ENCODE results near the gene UNK. TPM values are rescaled to one million over a fixed set of nuclear protein-coding genes. Genes with fewer than 3 reads are reported as not detected.

The UNK gene
- total RNA-seq, 1 experiment from 2014 or later, result 32.1 TPM

- Histone ChIP-seq H3K9me3 (ENCODE audit: control insufficient read depth, insufficient read depth, low read depth, low read length) (no peaks in the 10 kb centered on the region), H3K27ac (ENCODE audit: low read length) (no peak overlapping the region), H3K4me1 (ENCODE audit: control insufficient read depth, insufficient read depth, low read length) (no peaks in the 10 kb centered on the region; the same call in 1 of the 2 replicates), H3K36me3 (ENCODE audit: control insufficient read depth, insufficient read depth, low read length) (no peaks in the 10 kb centered on the region; the same call in 1 of the 2 replicates), H3K27me3 (ENCODE audit: control insufficient read depth, insufficient read depth, low read length) (no peaks in the 10 kb centered on the region), H3K4me3 (ENCODE audit: low read depth in 2 of 2, low read length in 2 of 2) (no peak overlapping the region)
- in situ Hi-C loops (cut with HindIII; ENCODE audit: low pct_unique_long_range_greater_than_20kb, low sequenced_read_pairs), result no loop called here
- intact Hi-C loops (cut with micrococcal nuclease; ENCODE audit: unreplicated experiment), result no loop called here
- CTCF ChIA-PET, result interaction anchor here (1.5 kb wide), 1 partner anchor 32 kb away, joined by 4 read pairs; no protein-coding TSS in a partner anchor
- no TSS peak for BruUV-seq (replicated peaks)
- POLR2A ChIA-PET, result no interaction called here
- ATAC-seq (no peak), DNase-seq (ENCODE audit: low read depth, low spot score) (no peak)
- TF ChIP-seq TCF7L2 (IDR thresholded peaks at IDR 0.05; ENCODE audit: low read depth, low read length), result no peak
- no peak for TF ChIP-seq CTCF (IDR thresholded peaks at IDR 0.05)
- TF ChIP-seq, protein P1, sequence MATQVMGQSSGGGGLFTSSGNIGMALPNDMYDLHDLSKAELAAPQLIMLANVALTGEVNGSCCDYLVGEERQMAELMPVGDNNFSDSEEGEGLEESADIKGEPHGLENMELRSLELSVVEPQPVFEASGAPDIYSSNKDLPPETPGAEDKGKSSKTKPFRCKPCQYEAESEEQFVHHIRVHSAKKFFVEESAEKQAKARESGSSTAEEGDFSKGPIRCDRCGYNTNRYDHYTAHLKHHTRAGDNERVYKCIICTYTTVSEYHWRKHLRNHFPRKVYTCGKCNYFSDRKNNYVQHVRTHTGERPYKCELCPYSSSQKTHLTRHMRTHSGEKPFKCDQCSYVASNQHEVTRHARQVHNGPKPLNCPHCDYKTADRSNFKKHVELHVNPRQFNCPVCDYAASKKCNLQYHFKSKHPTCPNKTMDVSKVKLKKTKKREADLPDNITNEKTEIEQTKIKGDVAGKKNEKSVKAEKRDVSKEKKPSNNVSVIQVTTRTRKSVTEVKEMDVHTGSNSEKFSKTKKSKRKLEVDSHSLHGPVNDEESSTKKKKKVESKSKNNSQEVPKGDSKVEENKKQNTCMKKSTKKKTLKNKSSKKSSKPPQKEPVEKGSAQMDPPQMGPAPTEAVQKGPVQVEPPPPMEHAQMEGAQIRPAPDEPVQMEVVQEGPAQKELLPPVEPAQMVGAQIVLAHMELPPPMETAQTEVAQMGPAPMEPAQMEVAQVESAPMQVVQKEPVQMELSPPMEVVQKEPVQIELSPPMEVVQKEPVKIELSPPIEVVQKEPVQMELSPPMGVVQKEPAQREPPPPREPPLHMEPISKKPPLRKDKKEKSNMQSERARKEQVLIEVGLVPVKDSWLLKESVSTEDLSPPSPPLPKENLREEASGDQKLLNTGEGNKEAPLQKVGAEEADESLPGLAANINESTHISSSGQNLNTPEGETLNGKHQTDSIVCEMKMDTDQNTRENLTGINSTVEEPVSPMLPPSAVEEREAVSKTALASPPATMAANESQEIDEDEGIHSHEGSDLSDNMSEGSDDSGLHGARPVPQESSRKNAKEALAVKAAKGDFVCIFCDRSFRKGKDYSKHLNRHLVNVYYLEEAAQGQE (IDR thresholded peaks at IDR 0.05; ENCODE audit: insufficient read depth in 1 of 2, low read depth in 2 of 2, low read length in 1 of 2), result no peak
- TF ChIP-seq POLR2AphosphoS5 (IDR thresholded peaks at IDR 0.05; ENCODE audit: low read depth, low read length), result no peak
- TF ChIP-seq SIN3A (IDR thresholded peaks at IDR 0.05; ENCODE audit: borderline replicate concordance, insufficient read depth, low read depth, low read length), result no peak
Measured at GRCh38 chr17:75828076-75828400, 43.4 kb downstream of the UNK start.

DNA sequence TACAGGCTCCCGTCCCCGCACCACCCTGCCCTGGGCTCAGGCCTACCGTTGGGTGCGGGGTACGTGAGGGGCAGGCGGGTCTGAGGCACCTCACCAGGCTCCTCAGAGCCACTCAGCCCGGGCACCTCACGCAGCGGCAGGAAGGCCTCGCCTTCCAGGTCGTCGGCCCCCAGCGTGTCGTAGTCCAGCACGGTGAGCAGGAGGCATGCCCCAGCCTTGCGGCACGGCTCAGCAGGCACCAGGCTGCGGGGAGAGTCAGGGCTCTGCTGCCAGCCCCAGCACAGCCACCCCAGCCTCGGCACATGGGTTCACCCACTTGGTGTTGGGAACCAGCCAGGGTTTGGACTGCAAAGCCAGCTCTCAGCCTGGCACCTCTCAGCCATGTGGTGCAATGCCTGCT is 44.1 kb downstream of the UNK start:
- ATAC-seq (no peak), DNase-seq (ENCODE audit: low read depth, low spot score) (no peak)
- ChIA-PET CTCF (interaction anchor here (0.9 kb wide), 1 partner anchor 21 kb away, joined by 3 read pairs; no protein-coding TSS in a partner anchor), POLR2A (no interaction called here)
- no TSS peak for BruUV-seq (replicated peaks)
- Histone ChIP-seq H3K4me3 (ENCODE audit: low read depth in 2 of 2, low read length in 2 of 2) (no peak overlapping the region), H3K4me1 (ENCODE audit: control insufficient read depth, insufficient read depth, low read length) (no peaks in the 10 kb centered on the region; the same call in 1 of the 2 replicates), H3K27ac (ENCODE audit: low read length) (no peak overlapping the region), H3K9me3 (ENCODE audit: control insufficient read depth, insufficient read depth, low read depth, low read length) (no peaks in the 10 kb centered on the region), H3K36me3 (ENCODE audit: control insufficient read depth, insufficient read depth, low read length) (no peaks in the 10 kb centered on the region; the same call in 1 of the 2 replicates), H3K27me3 (ENCODE audit: control insufficient read depth, insufficient read depth, low read length) (no peaks in the 10 kb centered on the region)
- intact Hi-C loops (cut with micrococcal nuclease; ENCODE audit: unreplicated experiment) (no loop called here), in situ Hi-C loops (cut with HindIII; ENCODE audit: low pct_unique_long_range_greater_than_20kb, low sequenced_read_pairs) (no loop called here)
- TF ChIP-seq POLR2AphosphoS5 (IDR thresholded peaks at IDR 0.05; ENCODE audit: low read depth, low read length), result no peak
- no peak for TF ChIP-seq CTCF (IDR thresholded peaks at IDR 0.05)
- no peak for TF ChIP-seq SIN3A (IDR thresholded peaks at IDR 0.05; ENCODE audit: borderline replicate concordance, insufficient read depth, low read depth, low read length)
- TF ChIP-seq, protein P1 (IDR thresholded peaks at IDR 0.05; ENCODE audit: insufficient read depth in 1 of 2, low read depth in 2 of 2, low read length in 1 of 2), result no peak
- TF ChIP-seq TCF7L2 (IDR thresholded peaks at IDR 0.05; ENCODE audit: low read depth, low read length), result no peak

All from Panc1 (cell line).